ENCODE measurements around the gene ATG4B. TPM values are rescaled to one million over a fixed set of nuclear protein-coding genes. Genes with fewer than 3 reads are reported as not detected.

ATG4B gene
- total RNA-seq, 1 experiment from 2014 or later, result 133 TPM

- TF ChIP-seq USF1 (CRISPR knock-in tag; IDR thresholded peaks at IDR 0.05), result no peak; the same call in 1 of the 2 replicates
- 0 out of 2 replicates have a peak, but pooled peaks have one; percentile 5 for TF ChIP-seq KAT7 (CRISPR knock-in tag; IDR thresholded peaks at IDR 0.05; ENCODE audit: borderline replicate concordance)
- TF ChIP-seq MAX (CRISPR knock-in tag; IDR thresholded peaks at IDR 0.05), result peak; percentile 69
- 0 out of 2 replicates have a peak, but pooled peaks have one; percentile 16 for TF ChIP-seq ZNF232 (CRISPR knock-in tag; IDR thresholded peaks at IDR 0.05)
- peak; percentile 79; the same call in 1 of the 2 replicates for TF ChIP-seq SP1 (CRISPR knock-in tag; conservative IDR thresholded peaks at IDR 0.05)
- no peak for TF ChIP-seq ZNF532 (CRISPR knock-in tag; IDR thresholded peaks at IDR 0.05; ENCODE audit: borderline replicate concordance)
- peak; percentile 89 for TF ChIP-seq HMGXB4 (CRISPR knock-in tag; IDR thresholded peaks at IDR 0.05)
- 0 out of 2 replicates have a peak, but pooled peaks have one; percentile 43 for TF ChIP-seq SMAD3 (CRISPR knock-in tag; IDR thresholded peaks at IDR 0.05; ENCODE audit: borderline replicate concordance)
- TF ChIP-seq ZNF416 (CRISPR knock-in tag; IDR thresholded peaks at IDR 0.05), result no peak
- 0 out of 2 replicates have a peak, but pooled peaks have one; percentile 48 for TF ChIP-seq E2F5 (CRISPR knock-in tag; IDR thresholded peaks at IDR 0.05)
Observed at GRCh38 chr2:241702155-241703031, 64.9 kb downstream of the ATG4B start (continued).

- Mint-ChIP-seq H3K36me3 (peaks cover 30% of the 10 kb centered on the region), H3K9me3 (0 out of 2 replicates have a peak, but pooled peaks cover 7% of the 10 kb centered on the region), H3K4me1 (peaks cover 12% of the 10 kb centered on the region), H3K27ac (peak overlapping the region; percentile 22), H3K4me3 (peak overlapping the region; percentile 83), H3K27me3 (ENCODE audit: low read depth) (no peaks in the 10 kb centered on the region)
- DNase-seq (ENCODE audit: low spot score), result no peak
- peak; percentile 6; the same call in 1 of the 2 replicates for TF ChIP-seq ARID4B (CRISPR knock-in tag; IDR thresholded peaks at IDR 0.05; ENCODE audit: borderline replicate concordance)
- no peak for TF ChIP-seq PRRX2 (CRISPR knock-in tag; IDR thresholded peaks at IDR 0.05)
- no peak; the same call in 1 of the 2 replicates for ATAC-seq
- POLR2A ChIA-PET, result interaction anchor here (3.0 kb wide), 1 partner anchor 16 kb away, joined by 28 read pairs; the partner anchor contains the start of gene DTYMK
- CTCF ChIA-PET, result interaction anchor here (0.8 to 4.1 kb wide), 9 partner anchors 12 to 174 kb away, joined by 4 to 30 read pairs (median 7); partner anchors contain the start of genes D2HGDH and DTYMK
Observed at GRCh38 chr2:241703032-241703604, 65.6 kb downstream of the ATG4B start.
